SK-N-SH (cell line): ENCODE results near the gene ANK3. TPM values are rescaled to one million over a fixed set of nuclear protein-coding genes. Genes with fewer than 3 reads are reported as not detected.

Experiments used
- CTCF ChIA-PET: fragments of 300-600, 350-600 bp; formaldehyde crosslinking; extraction: SDS; loops from one replicate; lab custom pipeline; 2021; lab: Yijun Ruan, JAX
- POLR2A ChIA-PET: fragments of 350-600 bp; sonication (Branson Sonifier 250); formaldehyde crosslinking; extraction: SDS; loops from one replicate; lab custom pipeline; 2020; ENCODE audit warnings: antibody characterized with exemption, inconsistent platforms; lab: Yijun Ruan, JAX
- DNase-seq: peaks from one replicate; pipeline ENCODE4 v3.0.0; 2012
- H2AFZ ChIP-seq: fragments of 200-600 bp; sonication (generic); 2 replicates; pipeline ENCODE4 v1.8.1; 2016; ENCODE audit warnings: antibody characterized with exemption, mild to moderate bottlenecking, low read depth
- H3F3A ChIP-seq: fragments of 200-600 bp; sonication (generic); replicated peaks from 2 replicates; pipeline ENCODE3; 2016; ENCODE audit warnings: antibody characterized with exemption, mild to moderate bottlenecking; ENCODE audit not compliant: insufficient read depth
- H3K27ac ChIP-seq, 2 experiments: fragments of 200-500 bp in 1 of 2; fragments of 200-600 bp in 1 of 2; sonication (Bioruptor generic) in 1 of 2; sonication (generic), shearing (Covaris generic) in 1 of 2; 2 replicates each; pipeline versions ENCODE4 v1.5.1 to v1.6.1; 2014 to 2016; ENCODE audit warnings: low read depth in 2 of 2, inconsistent platforms in 1 of 2, low read length in 1 of 2, mild to moderate bottlenecking in 1 of 2, mixed read lengths in 1 of 2
- H3K27me3 ChIP-seq: fragments of 200-600 bp; sonication (generic), shearing (Covaris generic); 2 replicates; pipeline ENCODE4 v1.6.1; 2016; ENCODE audit warnings: mixed run types; ENCODE audit not compliant: insufficient read depth
- H3K36me3 ChIP-seq, 2 experiments: fragments of 200-500 bp in 1 of 2; fragments of 200-600 bp in 1 of 2; sonication (Bioruptor generic) in 1 of 2; sonication (generic) in 1 of 2; replicated peaks in 1 of 2; 2 replicates each; pipeline versions ENCODE3 to v1.5.1; 2014 to 2016; ENCODE audit warnings: low read length in 1 of 2, mild to moderate bottlenecking in 1 of 2; ENCODE audit not compliant: insufficient read depth in 2 of 2, control insufficient read depth in 1 of 2
- H3K4me1 ChIP-seq, 2 experiments: fragments of 200-500 bp in 1 of 2; fragments of 200-600 bp in 1 of 2; sonication (Bioruptor generic) in 1 of 2; sonication (generic), shearing (Covaris generic) in 1 of 2; 2 replicates each; pipeline versions ENCODE4 v1.5.1 to v1.6.1; 2014 to 2016; ENCODE audit warnings: low read depth in 1 of 2, low read length in 1 of 2, mixed run types in 1 of 2; ENCODE audit not compliant: insufficient read depth in 2 of 2, control insufficient read depth in 1 of 2
- H3K4me2 ChIP-seq: fragments of 200-600 bp; sonication (generic), shearing (Covaris generic); 2 replicates; pipeline ENCODE4 v1.6.1; 2017; ENCODE audit warnings: mixed run types
- H3K4me3 ChIP-seq, 2 experiments: fragments of 200-500 bp in 1 of 2; fragments of 200-600 bp in 1 of 2; sonication (Bioruptor generic) in 1 of 2; sonication (generic), shearing (Covaris generic) in 1 of 2; 2 replicates each; pipeline versions ENCODE4 v1.5.1 to v1.8.1; 2014 to 2016; ENCODE audit warnings: low read depth in 2 of 2, inconsistent platforms in 1 of 2, low read length in 1 of 2, mild to moderate bottlenecking in 1 of 2, mixed read lengths in 1 of 2, moderate library complexity in 1 of 2
- H3K79me2 ChIP-seq: fragments of 200-600 bp; sonication (generic); 2 replicates; pipeline ENCODE4 v1.8.1; 2017; ENCODE audit warnings: mild to moderate bottlenecking; ENCODE audit not compliant: insufficient read depth
- H3K9ac ChIP-seq: fragments of 200-600 bp; sonication (generic); 2 replicates; pipeline ENCODE4 v1.6.1; 2017; ENCODE audit warnings: mixed run types
- H3K9me2 ChIP-seq: fragments of 200-600 bp; sonication (generic); 2 replicates; pipeline ENCODE4 v1.6.1; 2017; ENCODE audit warnings: mixed run types
- H3K9me3 ChIP-seq: fragments of 200-600 bp; sonication (generic); 2 replicates; pipeline ENCODE4 v1.6.1; 2017; ENCODE audit warnings: mixed run types, mild to moderate bottlenecking, moderate library complexity
- H4K20me1 ChIP-seq: fragments of 200-600 bp; sonication (generic); 2 replicates; pipeline ENCODE4 v1.6.1; 2017; ENCODE audit warnings: mild to moderate bottlenecking, mixed run types; ENCODE audit not compliant: insufficient read depth
- ELF1 ChIP-seq: IDR thresholded peaks from 2 replicates; pipeline ENCODE4 v1.4.0; 2012
- EP300 ChIP-seq, 2 experiments: IDR thresholded peaks; 2 replicates each; pipeline versions ENCODE4 v1.4.0 to v1.6.1; 2012; ENCODE audit warnings: borderline replicate concordance in 1 of 2, low read depth in 1 of 2, low read length in 1 of 2
- EZH2phosphoT487 ChIP-seq: fragments of 200-600 bp; sonication (generic); IDR thresholded peaks from 2 replicates; pipeline ENCODE4 v1.6.1; 2017; ENCODE audit warnings: low read depth, mixed run types, mild to moderate bottlenecking, antibody characterized with exemption, moderate library complexity, borderline replicate concordance
- FOSL2 ChIP-seq: IDR thresholded peaks from 2 replicates; pipeline ENCODE4 v1.4.0; 2012; ENCODE audit warnings: low read depth, mild to moderate bottlenecking, moderate library complexity, borderline replicate concordance
- FOXM1 ChIP-seq: IDR thresholded peaks from 2 replicates; pipeline ENCODE4 v1.4.0; 2012; ENCODE audit warnings: low read depth, mild to moderate bottlenecking
- GABPA ChIP-seq: IDR thresholded peaks from 2 replicates; pipeline ENCODE4 v1.4.0; 2012; ENCODE audit warnings: low read depth, mild to moderate bottlenecking
- IRF3 ChIP-seq: fragments of 150-350 bp; IDR thresholded peaks from 2 replicates; pipeline ENCODE4 v1.6.1; 2016; ENCODE audit warnings: mild to moderate bottlenecking, low read depth, low read length
- MEF2A ChIP-seq: IDR thresholded peaks from 2 replicates; pipeline ENCODE4 v1.4.0; 2012; ENCODE audit warnings: low read depth, borderline replicate concordance
- NRF1 ChIP-seq: IDR thresholded peaks from 2 replicates; pipeline ENCODE4 v1.6.1; 2012; ENCODE audit warnings: low read depth, mild to moderate bottlenecking, low read length
- POLR2AphosphoS5 ChIP-seq: IDR thresholded peaks from 2 replicates; pipeline ENCODE4 v1.6.1; 2012; ENCODE audit warnings: low read depth, low read length
- RFX5 ChIP-seq: IDR thresholded peaks from 2 replicates; pipeline ENCODE4 v1.6.1; 2012; ENCODE audit warnings: mild to moderate bottlenecking, improper control_type of control experiment, low read length
- SIN3A ChIP-seq: IDR thresholded peaks from 2 replicates; pipeline ENCODE4 v1.6.1; 2012; ENCODE audit warnings: low read depth, mild to moderate bottlenecking, low read length, moderate library complexity, borderline replicate concordance
- TAF1 ChIP-seq: IDR thresholded peaks from 2 replicates; pipeline ENCODE4 v1.6.1; 2012; ENCODE audit warnings: low read depth, mild to moderate bottlenecking, low read length, moderate library complexity, borderline replicate concordance
- USF1 ChIP-seq: IDR thresholded peaks from 2 replicates; pipeline ENCODE4 v1.4.0; 2012; ENCODE audit warnings: low read depth, borderline replicate concordance
- WGBS: methylation state at CpG from one replicate; pipeline ENCODE4 v1.1.6; 2017; ENCODE audit warnings: low lambda C conversion rate; 5-methylcytosine and 5-hydroxymethylcytosine counted together
- polyA plus RNA-seq, 3 experiments: library from polyadenylated mRNA; depleted of rRNA; stranded (reverse); fragments of >200 nt; gene quantifications; 2 replicates each; pipeline ENCODE4 v1.2.3, GENCODE V29; 2012
- TF ChIP-seq, protein P1 (sequence below): IDR thresholded peaks from 2 replicates; pipeline ENCODE4 v1.4.0; 2012; ENCODE audit warnings: low read depth

Gene ANK3
- polyA plus RNA-seq, 1 of the 3 experiments (the other 2 are of a cell fraction) = 10.0 TPM

GRCh38 chr10:60311821-60312220, 77.9 kb downstream of the ANK3 start:
- no peaks in the 10 kb centered on the region for H3K36me3 ChIP-seq
- H3K27me3 ChIP-seq = no peaks in the 10 kb centered on the region
- H3K4me3 ChIP-seq = no peak overlapping the region
- no peaks in the 10 kb centered on the region for H3K9me2 ChIP-seq
- no peak overlapping the region for H3K9ac ChIP-seq
- no peak for DNase-seq
- no peaks in the 10 kb centered on the region for H4K20me1 ChIP-seq
- 96% methylated on average over 1 of the region's 1 CpG for WGBS
- H3K79me2 ChIP-seq = no peaks in the 10 kb centered on the region
- H3F3A ChIP-seq = peaks cover 34% of the 10 kb centered on the region
- peak overlapping the region; percentile 86 to 92 for H3K27ac ChIP-seq
- no peak overlapping the region for H3K4me2 ChIP-seq
- TF ChIP-seq ELF1 (no peak), POLR2AphosphoS5 (no peak), NRF1 (no peak), RFX5 (no peak), MEF2A (no peak), TAF1 (no peak), IRF3 (no peak), FOSL2 (no peak), EZH2phosphoT487 (no peak), GABPA (no peak), SIN3A (no peak), FOXM1 (no peak)
- TF ChIP-seq, protein P1, sequence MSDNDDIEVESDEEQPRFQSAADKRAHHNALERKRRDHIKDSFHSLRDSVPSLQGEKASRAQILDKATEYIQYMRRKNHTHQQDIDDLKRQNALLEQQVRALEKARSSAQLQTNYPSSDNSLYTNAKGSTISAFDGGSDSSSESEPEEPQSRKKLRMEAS = no peak
- H2AFZ ChIP-seq = no peak overlapping the region
- H3K9me3 ChIP-seq = no peaks in the 10 kb centered on the region
- ChIA-PET POLR2A (no interaction called here), CTCF (no interaction called here)
- peaks cover 9 to 51% of the 10 kb centered on the region in 2 experiments for H3K4me1 ChIP-seq

DNA sequence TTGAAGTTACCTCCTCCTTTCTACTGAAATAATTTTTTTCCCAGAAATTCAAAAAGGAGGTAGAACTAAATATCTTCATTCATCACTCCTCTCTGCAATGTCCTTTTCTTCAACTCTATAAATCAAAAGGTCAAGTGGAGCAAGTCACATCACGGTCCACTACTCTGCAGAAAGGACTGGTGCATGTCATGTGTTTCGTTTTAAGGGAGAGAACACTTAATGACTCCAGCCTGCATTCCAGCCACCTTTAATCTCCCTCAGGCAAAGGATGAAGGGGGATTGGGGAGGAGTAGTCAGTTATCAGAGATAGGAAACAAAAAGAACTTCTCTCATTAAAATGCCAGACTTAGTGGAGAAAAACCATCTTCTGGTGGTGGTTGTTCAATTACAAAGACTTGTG, 78.9 kb downstream of the ANK3 start:
- Histone ChIP-seq H3K4me2 (no peak overlapping the region), H3K9me2 (no peaks in the 10 kb centered on the region), H3K4me1 (peaks cover 9 to 51% of the 10 kb centered on the region in 2 experiments), H3K79me2 (no peaks in the 10 kb centered on the region), H3K36me3 (no peaks in the 10 kb centered on the region), H2AFZ (0 out of 2 replicates have a peak overlapping the region, but pooled peaks have one; percentile 34), H3K9ac (no peak overlapping the region), H3K27me3 (no peaks in the 10 kb centered on the region), H4K20me1 (no peaks in the 10 kb centered on the region), H3K9me3 (no peaks in the 10 kb centered on the region), H3F3A (peaks cover 45% of the 10 kb centered on the region), H3K27ac (peak overlapping the region; percentile 67 to 92; a peak in 2 of 4 replicates), H3K4me3 (no peak overlapping the region)
- WGBS = 7% methylated on average over 2 of the region's 2 CpGs
- no peak for DNase-seq
- ChIA-PET POLR2A (no interaction called here), CTCF (no interaction called here)
- TF ChIP-seq USF1 (no peak), EP300 (IDR thresholded peaks at IDR 0.05; ENCODE audit: borderline replicate concordance in 1 of 2, low read depth in 1 of 2, low read length in 1 of 2) (peak; percentile 13 to 41; a peak in 3 of 4 replicates)
